Activated gamma-delta T cell (primary cell): Measurements from ENCODE around the gene TINAG.

Experiments used
- DNase-seq: peaks from one replicate; lab custom pipeline; 2025; lab: John Stamatoyannopoulos, UW
- total RNA-seq, 2 donors: gene quantifications; one replicate each; lab custom pipeline; 2026; lab: John Stamatoyannopoulos, UW

The TINAG gene
- total RNA-seq: 0.04 to 0.05 reads per million in 2 donors

- no peak for DNase-seq
Observed at GRCh38 chr6:54308289-54308985, at the start of gene TINAG. Gene TINAG, plus strand, starts transcription at chr6:54308441. Its CDS starts 110 bp downstream, at chr6:54308551.

GRCh38 chr6:54260025-54260424 lies 48.2 kb upstream of the TINAG start:
- no peak for DNase-seq

GRCh38 chr6:54262499-54262898 lies 45.7 kb upstream of the TINAG start:
- DNase-seq: no peak

GRCh38 chr6:54262971-54263370 lies 45.3 kb upstream of the TINAG start:
- DNase-seq: no peak

- no peak for DNase-seq
Observed at GRCh38 chr6:54264581-54265272, 43.5 kb upstream of the TINAG start.

GRCh38 chr6:54266400-54266923 lies 41.8 kb upstream of the TINAG start:
- no peak for DNase-seq

GRCh38 chr6:54267798-54268197 lies 40.4 kb upstream of the TINAG start:
- DNase-seq: no peak

GRCh38 chr6:54273214-54273820 lies 34.9 kb upstream of the TINAG start:
- no peak for DNase-seq

GRCh38 chr6:54274383-54274782 lies 33.9 kb upstream of the TINAG start:
- DNase-seq: no peak

- DNase-seq: no peak
Observed at GRCh38 chr6:54282186-54282585, 26.1 kb upstream of the TINAG start.

- DNase-seq: no peak
Observed at GRCh38 chr6:54284161-54284860, 23.9 kb upstream of the TINAG start.

- DNase-seq: no peak
Observed at GRCh38 chr6:54285595-54285994, 22.6 kb upstream of the TINAG start.

- DNase-seq: no peak
Observed at GRCh38 chr6:54286141-54286540, 22.1 kb upstream of the TINAG start.

- DNase-seq: no peak
Observed at GRCh38 chr6:54288474-54288873, 19.8 kb upstream of the TINAG start.

GRCh38 chr6:54289426-54289825 lies 18.8 kb upstream of the TINAG start:
- no peak for DNase-seq

GRCh38 chr6:54291146-54291545 lies 17.1 kb upstream of the TINAG start:
- no peak for DNase-seq

- DNase-seq: no peak
Observed at GRCh38 chr6:54291738-54292137, 16.5 kb upstream of the TINAG start.

- no peak for DNase-seq
Observed at GRCh38 chr6:54294965-54295532, 13.2 kb upstream of the TINAG start.

- DNase-seq: no peak
Observed at GRCh38 chr6:54299542-54300269, 8.5 kb upstream of the TINAG start.

- DNase-seq: no peak
Observed at GRCh38 chr6:54301770-54302169, 6.5 kb upstream of the TINAG start.

GRCh38 chr6:54307439-54307910 lies 766 bp upstream of the TINAG start:
- no peak for DNase-seq
